NCI-H82 (cell line): Measurements from ENCODE around the gene FFAR1.

Source experiments
- DNase-seq: peaks from one replicate; lab custom pipeline; 2025; lab: John Stamatoyannopoulos, UW

The FFAR1 gene

GRCh38 chr19:35315883-35316282 is 31.8 kb upstream of the FFAR1 start:
- no peak for DNase-seq

- DNase-seq, result no peak
Observed at GRCh38 chr19:35316560-35316959, 31.1 kb upstream of the FFAR1 start.

GRCh38 chr19:35317464-35318043 is 30.1 kb upstream of the FFAR1 start:
- DNase-seq, result no peak

GRCh38 chr19:35318679-35319448 is 28.8 kb upstream of the FFAR1 start:
- no peak for DNase-seq

GRCh38 chr19:35320065-35320713 is 27.5 kb upstream of the FFAR1 start:
- no peak for DNase-seq

GRCh38 chr19:35321291-35321690 is 26.4 kb upstream of the FFAR1 start:
- no peak for DNase-seq

GRCh38 chr19:35322014-35322413 is 25.7 kb upstream of the FFAR1 start:
- no peak for DNase-seq

GRCh38 chr19:35327642-35328041 is 20.1 kb upstream of the FFAR1 start:
- DNase-seq, result peak; percentile 43

GRCh38 chr19:35328851-35329285 is 18.8 kb upstream of the FFAR1 start, which contains the start of gene CD22:
TSS of gene CD22 (plus strand) at chr19:35329187. CDS start at chr19:35332041, 2,854 bp downstream.
- DNase-seq, result no peak

GRCh38 chr19:35329323-35329722 is 18.4 kb upstream of the FFAR1 start:
- no peak for DNase-seq

GRCh38 chr19:35330475-35330874 is 17.2 kb upstream of the FFAR1 start:
- DNase-seq, result no peak

- no peak for DNase-seq
Observed at GRCh38 chr19:35331551-35332214, 16.0 kb upstream of the FFAR1 start.

- no peak for DNase-seq
Observed at GRCh38 chr19:35332817-35333216, 14.9 kb upstream of the FFAR1 start.

- DNase-seq, result no peak
Observed at GRCh38 chr19:35334144-35334753, 13.5 kb upstream of the FFAR1 start.

- DNase-seq, result no peak
Observed at GRCh38 chr19:35336166-35336955, 11.3 kb upstream of the FFAR1 start.

GRCh38 chr19:35337097-35337983 is 10.4 kb upstream of the FFAR1 start:
- DNase-seq, result no peak

GRCh38 chr19:35337984-35338296 is 9.8 kb upstream of the FFAR1 start:
- DNase-seq, result no peak

GRCh38 chr19:35340431-35340830 is 7.3 kb upstream of the FFAR1 start:
- no peak for DNase-seq

- no peak for DNase-seq
Observed at GRCh38 chr19:35341006-35341405, 6.7 kb upstream of the FFAR1 start.

- DNase-seq, result no peak
Observed at GRCh38 chr19:35341565-35342225, 6.0 kb upstream of the FFAR1 start.
